22Rv1 (cell line): ENCODE data around the gene RPS27A.
A peak's percentile ranks its signal among the peaks of the same experiment; 100 is the strongest.
"Not testable (repeated sequence)": the region's sequence is repeated elsewhere in the genome, so short reads cannot be mapped to it uniquely, and the experiment has no call there.

Experiments used
- H3K27ac ChIP-seq: fragments of 450-650 bp; 2 replicates; pipeline ENCODE4 v1.5.1; 2017
- CTCF ChIP-seq: fragments of 450-650 bp; IDR thresholded peaks from 2 replicates; pipeline ENCODE4 v1.5.1; 2017; ENCODE audit warnings: mild to moderate bottlenecking
- ZFX ChIP-seq: fragments of 450-650 bp; IDR thresholded peaks from 2 replicates; pipeline ENCODE4 v1.6.1; 2017; ENCODE audit warnings: antibody characterized with exemption, borderline replicate concordance

The RPS27A gene

DNA sequence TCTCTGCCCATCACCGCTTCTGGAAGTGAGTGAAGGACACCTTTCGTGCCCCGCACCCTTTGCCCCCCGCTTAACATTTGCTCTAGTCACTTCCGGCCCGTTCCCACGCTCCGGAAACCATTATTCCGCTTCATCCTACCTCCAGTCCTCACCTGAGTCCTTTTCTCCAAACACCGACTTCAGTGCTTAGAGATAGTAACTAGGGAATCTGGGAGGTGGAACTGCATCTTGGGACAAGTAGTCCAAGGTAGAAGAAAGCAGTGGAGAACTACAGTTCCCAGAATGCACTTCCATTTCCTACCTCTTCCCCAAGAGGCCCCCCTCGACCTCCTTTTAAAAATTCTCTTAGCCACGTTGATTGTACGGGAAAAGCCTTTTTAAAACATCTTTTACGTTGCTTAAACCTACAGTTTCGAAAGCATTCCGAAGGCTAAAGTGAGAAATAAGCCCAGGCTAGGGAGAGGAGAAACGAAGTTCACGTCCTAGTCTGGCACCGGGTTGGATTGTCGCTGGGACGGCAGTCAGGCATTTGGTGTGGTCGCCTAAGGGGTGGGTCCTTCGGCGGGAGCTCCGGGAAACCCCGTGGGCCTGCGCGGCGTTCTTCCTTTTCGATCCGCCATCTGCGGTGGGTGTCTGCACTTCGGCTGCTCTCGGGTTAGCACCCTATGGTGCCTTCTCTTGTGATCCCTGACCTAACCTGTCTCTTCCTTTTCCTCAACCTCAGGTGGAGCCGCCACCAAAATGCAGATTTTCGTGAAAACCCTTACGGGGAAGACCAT lies at the start of gene RPS27A, which contains the start of gene CLHC1:
Gene RPS27A, plus strand, starts transcription at position 605 of the 779 bp plus-strand sequence. Its CDS starts 137 bp downstream, at position 742.
Gene CLHC1, minus strand, starts transcription at position 210 of the 779 bp plus-strand sequence. CDS start 9,882 bp downstream, outside the sequence.
- TF ChIP-seq CTCF (no peak), ZFX (no peak)
- H3K27ac ChIP-seq = peak within 1 kb of the TSS; percentile 88

GRCh38 chr2:55186837-55187236 lies 45.7 kb upstream of the RPS27A start:
- not testable (repeated sequence) for H3K27ac ChIP-seq

DNA sequence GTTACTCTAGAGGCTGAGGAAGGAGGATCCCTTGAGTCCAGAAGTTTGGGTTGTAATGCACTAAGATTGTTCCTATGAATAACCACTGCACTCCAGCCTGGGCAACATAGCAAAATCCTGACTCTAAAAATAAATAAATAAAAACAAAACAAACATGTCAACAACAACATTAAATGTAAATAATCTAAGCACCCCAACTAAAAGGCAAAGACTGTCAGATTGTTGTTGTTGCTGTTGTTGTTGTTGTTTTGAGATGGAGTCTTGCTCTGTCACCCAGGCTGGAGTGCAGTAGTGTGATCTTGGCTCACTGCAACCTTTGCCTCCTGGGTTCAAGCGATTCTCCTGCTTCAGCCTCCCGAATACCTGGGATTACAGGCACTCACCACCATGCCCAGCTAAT lies 40.6 kb upstream of the RPS27A start:
- H3K27ac ChIP-seq = not testable (repeated sequence)

DNA sequence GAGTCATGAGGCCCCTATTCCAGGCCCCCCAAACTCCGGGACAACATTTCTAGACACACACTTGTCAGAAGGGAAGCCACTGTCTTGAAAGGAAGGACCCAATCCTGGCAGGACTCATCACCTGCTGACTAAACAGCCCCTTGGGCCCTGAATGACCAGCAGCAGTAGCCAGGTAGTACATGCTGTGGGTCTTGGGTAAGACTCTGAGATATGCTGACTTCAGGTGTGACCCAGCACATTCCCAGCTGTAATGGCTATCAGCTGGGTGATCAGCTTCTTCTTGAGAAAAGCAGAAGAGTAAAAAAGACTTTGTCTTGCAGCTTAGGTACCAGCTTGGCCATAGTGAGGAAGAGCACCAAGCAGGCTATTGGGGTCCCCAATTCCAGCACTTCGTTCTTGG lies 36.0 kb upstream of the RPS27A start:
- no peak for TF ChIP-seq CTCF
- no peak for TF ChIP-seq ZFX
- H3K27ac ChIP-seq = no peak overlapping the region

- no peak for TF ChIP-seq CTCF
- no peak overlapping the region for H3K27ac ChIP-seq
Observed at GRCh38 chr2:55200416-55200815, 32.1 kb upstream of the RPS27A start.

DNA sequence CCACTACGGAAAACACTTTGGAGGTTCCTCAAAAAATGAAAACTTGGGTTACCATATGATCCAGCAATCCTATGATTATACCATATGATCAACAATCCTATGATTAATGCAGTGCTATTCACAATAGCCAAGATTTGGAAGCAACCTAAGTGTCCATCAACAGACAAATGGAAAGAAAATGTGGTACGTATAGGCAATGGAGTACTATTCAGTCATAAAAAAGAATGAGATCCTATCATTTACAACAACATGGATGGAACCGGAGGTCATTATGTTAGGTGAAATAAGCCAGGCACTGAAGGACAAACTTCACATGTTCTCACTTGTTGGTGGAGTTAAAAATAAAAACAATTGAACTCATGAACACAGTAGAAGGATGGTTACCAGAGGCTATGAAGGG lies 28.0 kb upstream of the RPS27A start:
- TF ChIP-seq CTCF = no peak
- no peak for TF ChIP-seq ZFX
- no peak overlapping the region for H3K27ac ChIP-seq

GRCh38 chr2:55204950-55205349 lies 27.5 kb upstream of the RPS27A start:
- no peak overlapping the region for H3K27ac ChIP-seq
- no peak for TF ChIP-seq CTCF
- TF ChIP-seq ZFX = no peak

- H3K27ac ChIP-seq = no peak overlapping the region
- no peak for TF ChIP-seq ZFX
- no peak for TF ChIP-seq CTCF
Observed at GRCh38 chr2:55213822-55214221, 18.7 kb upstream of the RPS27A start.
